Sigmoid colon (tissue), 7 donors: ENCODE results near the gene B4GALNT3. TPM values are rescaled to one million over a fixed set of nuclear protein-coding genes. Genes with fewer than 3 reads are reported as not detected.

Source experiments
- DNase-seq: peaks from one replicate; pipeline ENCODE4 v3.0.0-alpha.2; 2019
- H3K27ac ChIP-seq, 4 donors: fragments of 200-600 bp; sonication (generic); one replicate each; pipeline ENCODE4 v1.5.1; 2016 to 2019; ENCODE audit warnings: mild to moderate bottlenecking in 1 of 4
- H3K27me3 ChIP-seq, 3 donors: fragments of 200-600 bp; sonication (generic); one replicate each; pipeline ENCODE4 v1.5.1; 2019; ENCODE audit warnings: mild to moderate bottlenecking in 1 of 3
- H3K36me3 ChIP-seq, 4 donors: fragments of 200-600 bp; sonication (generic); one replicate each; pipeline ENCODE4 v1.5.1; 2016 to 2019
- H3K4me1 ChIP-seq, 4 donors: fragments of 200-600 bp; sonication (generic); one replicate each; pipeline ENCODE4 v1.5.1; 2017 to 2019
- H3K4me3 ChIP-seq, 4 donors: fragments of 200-600 bp; sonication (generic); one replicate each; pipeline ENCODE4 v1.5.1; 2017 to 2019; ENCODE audit warnings: mild to moderate bottlenecking in 2 of 4, moderate library complexity in 1 of 4
- H3K9me3 ChIP-seq, 4 donors: fragments of 200-600 bp in 3 of 4; sonication (generic) in 3 of 4; one replicate each; pipeline versions ENCODE4 v1.5.1 to v1.6.1; 2013 to 2019
- EP300 ChIP-seq, 4 donors: sonication (generic); formaldehyde crosslinking; IDR thresholded peaks; one replicate each; pipeline ENCODE4 v1.6.1; 2017; ENCODE audit warnings: antibody characterized with exemption in 4 of 4
- POLR2A ChIP-seq, 2 donors: fragments of 450-650 bp; IDR thresholded peaks; one replicate each; pipeline ENCODE4 v1.6.1; 2016; ENCODE audit warnings: antibody characterized with exemption in 2 of 2, mild to moderate bottlenecking in 2 of 2, moderate library complexity in 2 of 2
- POLR2AphosphoS5 ChIP-seq, 4 donors: sonication (generic); formaldehyde crosslinking; IDR thresholded peaks; one replicate each; pipeline ENCODE4 v1.6.1; 2017; ENCODE audit warnings: antibody characterized with exemption in 4 of 4
- WGBS, 2 donors: extraction: QIAGEN DNeasy Blood & Tissue Kit; methylation state at CpG; one replicate each; pipeline ENCODE4 v1.1.7; 2013; 5-methylcytosine and 5-hydroxymethylcytosine counted together
- intact Hi-C: fragments of 100-400 bp; cut with DNase I; formaldehyde crosslinking; loops from one replicate; pipeline ENCODE4 v1.15.1; 2023
- polyA plus RNA-seq, 3 donors: library from polyadenylated mRNA; stranded (reverse); fragments of 200-250 nt; gene quantifications; one replicate each; pipeline ENCODE4 v1.2.3, GENCODE V29; 2013
- total RNA-seq, 4 donors: library from RNA; depleted of rRNA; stranded (reverse); fragments of >200 nt; gene quantifications; one replicate each; pipeline ENCODE4 v1.1.0, GENCODE V29; 2016
- TF ChIP-seq, protein P1 (sequence below), 4 experiments: fragments of 450-650 bp in 3 of 4; fragments of 200-600 bp in 1 of 4; IDR thresholded peaks; one replicate each; pipeline ENCODE4 v1.5.1; 2016 to 2019; ENCODE audit warnings: antibody characterized with exemption in 4 of 4, mild to moderate bottlenecking in 3 of 4, moderate library complexity in 2 of 4
- donor health status: healthy with polysubstance abuse.
- donor health status: Bipolar disorder and iron deficiency.
- donor health status: healthy.

The B4GALNT3 gene
- total and polyA plus RNA-seq, 7 donors, result under 0.01 to 74.2 (median 0.36) TPM

DNA sequence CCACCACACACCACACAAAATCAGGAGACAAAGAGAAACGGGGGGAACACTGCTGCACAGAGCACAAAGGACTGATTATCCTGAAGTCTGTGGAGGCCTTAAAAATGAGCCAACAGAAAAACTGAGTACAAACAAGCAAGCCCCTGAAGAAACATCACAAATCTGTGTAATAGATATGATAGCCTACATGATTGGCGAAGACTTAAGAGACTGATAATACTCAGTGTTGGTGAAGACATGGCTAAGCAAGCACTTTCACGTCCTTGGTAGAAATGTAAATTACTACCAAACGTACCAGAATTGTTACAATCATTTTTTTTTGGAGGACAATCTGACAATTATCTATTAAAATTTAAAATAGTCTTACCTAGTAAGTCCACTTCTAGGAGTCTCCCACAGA is 128.9 kb downstream of the B4GALNT3 start:
- 93 to 94% methylated on average over 4 of the region's 4 CpGs for WGBS, 2 donors
- Histone ChIP-seq H3K27ac (no peak overlapping the region), H3K36me3 (no peaks in the 10 kb centered on the region), H3K4me1 (no peaks in the 10 kb centered on the region), H3K9me3 (no peaks in the 10 kb centered on the region), H3K4me3 (no peak overlapping the region), H3K27me3 (no peaks in the 10 kb centered on the region)
- DNase-seq, result no peak
- intact Hi-C loops, result no loop called here
- TF ChIP-seq, protein P1, sequence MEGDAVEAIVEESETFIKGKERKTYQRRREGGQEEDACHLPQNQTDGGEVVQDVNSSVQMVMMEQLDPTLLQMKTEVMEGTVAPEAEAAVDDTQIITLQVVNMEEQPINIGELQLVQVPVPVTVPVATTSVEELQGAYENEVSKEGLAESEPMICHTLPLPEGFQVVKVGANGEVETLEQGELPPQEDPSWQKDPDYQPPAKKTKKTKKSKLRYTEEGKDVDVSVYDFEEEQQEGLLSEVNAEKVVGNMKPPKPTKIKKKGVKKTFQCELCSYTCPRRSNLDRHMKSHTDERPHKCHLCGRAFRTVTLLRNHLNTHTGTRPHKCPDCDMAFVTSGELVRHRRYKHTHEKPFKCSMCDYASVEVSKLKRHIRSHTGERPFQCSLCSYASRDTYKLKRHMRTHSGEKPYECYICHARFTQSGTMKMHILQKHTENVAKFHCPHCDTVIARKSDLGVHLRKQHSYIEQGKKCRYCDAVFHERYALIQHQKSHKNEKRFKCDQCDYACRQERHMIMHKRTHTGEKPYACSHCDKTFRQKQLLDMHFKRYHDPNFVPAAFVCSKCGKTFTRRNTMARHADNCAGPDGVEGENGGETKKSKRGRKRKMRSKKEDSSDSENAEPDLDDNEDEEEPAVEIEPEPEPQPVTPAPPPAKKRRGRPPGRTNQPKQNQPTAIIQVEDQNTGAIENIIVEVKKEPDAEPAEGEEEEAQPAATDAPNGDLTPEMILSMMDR (IDR thresholded peaks at IDR 0.05), result no peak
- TF ChIP-seq EP300 (IDR thresholded peaks at IDR 0.05) (no peak), POLR2AphosphoS5 (IDR thresholded peaks at IDR 0.05) (no peak), POLR2A (IDR thresholded peaks at IDR 0.05) (no peak)

DNA sequence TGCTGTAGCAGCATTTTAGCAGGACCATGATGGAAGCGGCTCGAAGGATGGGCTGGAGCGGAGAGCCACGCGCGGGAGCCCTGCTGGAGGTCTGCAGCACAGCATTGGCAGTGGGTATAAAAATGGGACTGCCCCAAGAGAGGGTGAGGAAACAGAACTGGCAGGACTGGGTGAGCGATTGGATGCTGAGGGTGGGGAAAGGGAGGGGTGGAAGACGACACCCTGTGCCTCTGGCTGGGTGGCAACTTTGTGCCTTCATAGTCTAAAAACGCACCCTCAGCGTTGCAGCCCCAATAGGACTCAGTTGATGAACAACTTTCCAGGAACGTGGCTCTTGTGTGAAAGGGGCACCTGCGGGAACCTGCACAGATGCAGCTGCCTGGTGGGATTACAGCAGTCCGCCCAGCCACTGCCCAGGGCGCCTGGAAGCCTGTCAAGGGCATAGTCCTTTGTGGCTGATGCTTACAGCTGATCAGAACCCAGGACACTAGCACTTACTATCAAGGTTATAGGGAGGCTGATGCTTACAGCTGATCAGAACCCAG is 130.5 kb downstream of the B4GALNT3 start:
- intact Hi-C loops, result no loop called here
- Histone ChIP-seq H3K27ac (no peak overlapping the region), H3K27me3 (no peaks in the 10 kb centered on the region), H3K4me3 (no peak overlapping the region), H3K36me3 (no peaks in the 10 kb centered on the region), H3K4me1 (no peaks in the 10 kb centered on the region), H3K9me3 (no peaks in the 10 kb centered on the region)
- 82 to 89% methylated on average over 14 of the region's 14 CpGs for WGBS, 2 donors
- TF ChIP-seq POLR2A (IDR thresholded peaks at IDR 0.05) (no peak), EP300 (IDR thresholded peaks at IDR 0.05) (no peak), POLR2AphosphoS5 (IDR thresholded peaks at IDR 0.05) (no peak)
- TF ChIP-seq, protein P1 (IDR thresholded peaks at IDR 0.05), result no peak
- peak; percentile 30 for DNase-seq

DNA sequence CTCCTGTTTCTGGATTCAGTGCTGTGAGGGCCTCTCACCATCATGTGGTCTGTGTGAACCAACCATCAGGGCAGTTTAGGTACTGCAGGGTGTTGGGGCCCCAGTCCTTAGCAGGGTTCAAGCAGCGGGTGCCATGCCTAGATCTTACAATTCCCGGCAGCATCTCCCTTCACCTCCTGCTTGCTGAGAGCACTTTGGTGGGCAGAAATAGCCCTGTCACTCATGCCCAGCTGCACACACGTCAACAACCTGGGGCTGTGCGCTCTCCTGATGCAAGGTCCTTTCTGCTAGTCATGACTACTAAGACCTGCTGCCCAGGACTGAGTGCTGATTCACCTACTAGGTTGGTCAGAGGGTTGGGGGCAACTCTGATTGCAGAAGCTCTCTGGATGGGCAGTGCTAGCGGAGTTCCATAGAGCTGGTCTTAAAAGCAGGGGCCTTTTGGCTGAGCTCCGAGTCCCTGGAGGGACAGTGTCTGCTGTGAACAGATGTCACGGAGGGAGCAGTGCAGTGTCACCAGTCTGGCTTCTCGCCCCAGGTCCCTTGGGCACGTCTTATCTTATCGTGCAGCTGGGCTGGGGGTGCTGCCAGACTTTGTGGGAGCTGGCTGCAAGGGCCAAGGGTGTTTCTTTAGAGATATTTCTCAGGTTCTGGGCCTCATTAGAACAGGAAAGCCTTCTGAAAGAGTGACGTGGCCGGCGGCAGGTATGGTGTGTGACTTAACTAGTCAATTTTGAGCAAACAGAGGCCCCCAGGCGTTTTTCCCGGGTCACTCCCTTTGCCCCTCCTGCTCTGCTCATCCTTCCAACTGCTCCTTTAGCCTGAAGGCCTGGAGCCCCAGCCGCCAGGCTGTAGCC is 131.7 kb downstream of the B4GALNT3 start:
- no peaks in the 10 kb centered on the region for H3K4me1 ChIP-seq
- WGBS, 2 donors, result 62 to 88% methylated on average over 16 of the region's 16 CpGs
- H3K9me3 ChIP-seq, result no peaks in the 10 kb centered on the region
- no peak overlapping the region for H3K4me3 ChIP-seq
- no peaks in the 10 kb centered on the region for H3K36me3 ChIP-seq
- DNase-seq, result peak; percentile 61
- TF ChIP-seq, protein P1 (IDR thresholded peaks at IDR 0.05), result no peak
- no peak for TF ChIP-seq EP300 (IDR thresholded peaks at IDR 0.05)
- no peak for TF ChIP-seq POLR2A (IDR thresholded peaks at IDR 0.05)
- no peak for TF ChIP-seq POLR2AphosphoS5 (IDR thresholded peaks at IDR 0.05)
- intact Hi-C loops, result no loop called here
- H3K27me3 ChIP-seq, result no peaks in the 10 kb centered on the region
- no peak overlapping the region for H3K27ac ChIP-seq

DNA sequence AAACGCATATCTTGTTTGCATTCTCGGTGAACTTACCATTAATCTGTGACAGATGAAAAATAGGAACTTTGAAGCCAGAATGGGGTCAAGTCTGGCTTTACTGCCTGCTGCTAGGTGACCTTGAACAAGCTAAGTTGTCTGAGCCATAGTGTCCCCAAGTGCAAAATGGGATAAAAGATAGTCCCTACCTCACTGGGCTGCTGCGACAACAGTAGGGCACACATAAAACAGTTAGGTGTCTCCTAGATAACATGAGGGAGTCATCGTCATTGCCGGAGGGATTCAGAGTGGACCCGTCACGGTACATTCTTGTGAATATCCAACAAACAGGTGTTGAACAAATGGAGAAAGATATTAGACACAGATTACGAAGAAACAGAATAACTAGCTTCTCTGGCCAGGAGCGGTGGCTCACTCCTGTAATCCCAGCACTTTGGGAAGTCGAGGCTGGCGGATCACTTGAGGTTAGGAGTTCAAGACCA is 132.3 kb downstream of the B4GALNT3 start:
- H3K27ac ChIP-seq, result no peak overlapping the region

More for the DNA sequence above, 132.3 kb downstream of the B4GALNT3 start:
- H3K9me3 ChIP-seq, result no peaks in the 10 kb centered on the region
- TF ChIP-seq POLR2AphosphoS5 (IDR thresholded peaks at IDR 0.05) (no peak), POLR2A (IDR thresholded peaks at IDR 0.05) (no peak)
- TF ChIP-seq, protein P1 (IDR thresholded peaks at IDR 0.05), result no peak
- peak; percentile 30 for DNase-seq
- no peaks in the 10 kb centered on the region for H3K4me1 ChIP-seq
- no peak overlapping the region for H3K4me3 ChIP-seq
- intact Hi-C loops, result no loop called here
- 91 to 95% methylated on average over 11 of the region's 11 CpGs for WGBS, 2 donors
- H3K27me3 ChIP-seq, result no peaks in the 10 kb centered on the region
- no peaks in the 10 kb centered on the region for H3K36me3 ChIP-seq
